A673 (cell line): Measurements from ENCODE around the gene SLC26A11. TPM values are rescaled to one million over a fixed set of nuclear protein-coding genes. Genes with fewer than 3 reads are reported as not detected.

Experiments used
- BruUV-seq: library from RNA; stranded (reverse); fragments of 400-500 nt; replicated peaks from 2 replicates; lab custom pipeline; 2021; lab: Mats Ljungman, UMichigan
- CTCF ChIA-PET: fragments of 300-600 bp; sonication (Branson Sonifier 250); formaldehyde crosslinking; loops from one replicate; lab custom pipeline; 2022; ENCODE audit warnings: antibody characterized with exemption; lab: Charles Lee
- POLR2A ChIA-PET: fragments of 300-600 bp; sonication (Branson Sonifier 250); formaldehyde crosslinking; loops from one replicate; lab custom pipeline; 2022; ENCODE audit warnings: antibody characterized with exemption; ENCODE audit not compliant: low non-redundant PET; lab: Charles Lee
- DNase-seq: peaks from one replicate; pipeline ENCODE4 v3.0.0-alpha.2; 2015; ENCODE audit warnings: low spot score
- H3K27ac ChIP-seq: fragments of 200-600 bp; sonication (generic); 2 replicates; pipeline ENCODE4 v1.5.1; 2016; ENCODE audit warnings: mixed run types, low read depth, mild to moderate bottlenecking, mixed read lengths, antibody characterized with exemption, low read length; ENCODE audit not compliant: poor library complexity, severe bottlenecking
- H3K27me3 ChIP-seq: fragments of 200-600 bp; sonication (generic); replicated peaks from 2 replicates; pipeline ENCODE4 v1.6.1; 2017; ENCODE audit warnings: mixed run types, low read depth, mild to moderate bottlenecking, mixed read lengths, antibody characterized with exemption, low read length; ENCODE audit not compliant: insufficient read depth, poor library complexity
- H3K36me3 ChIP-seq: fragments of 200-600 bp; sonication (generic); 2 replicates; pipeline ENCODE4 v1.6.1; 2016; ENCODE audit warnings: mixed run types, mild to moderate bottlenecking, mixed read lengths, antibody characterized with exemption, low read length; ENCODE audit not compliant: insufficient read depth, poor library complexity, severe bottlenecking
- H3K4me1 ChIP-seq: fragments of 200-600 bp; sonication (generic); 2 replicates; pipeline ENCODE4 v1.6.1; 2017; ENCODE audit warnings: mixed run types, mild to moderate bottlenecking, mixed read lengths, antibody characterized with exemption, low read length; ENCODE audit not compliant: insufficient read depth, poor library complexity, severe bottlenecking
- H3K4me3 ChIP-seq: fragments of 200-600 bp; sonication (generic); 2 replicates; pipeline ENCODE4 v1.5.1; 2016; ENCODE audit warnings: low read depth, mixed run types, mild to moderate bottlenecking, mixed read lengths, low read length; ENCODE audit not compliant: poor library complexity, severe bottlenecking
- H3K9me3 ChIP-seq: fragments of 200-600 bp; sonication (generic); 2 replicates; pipeline ENCODE4 v1.6.1; 2016; ENCODE audit warnings: mixed run types, low read depth, mild to moderate bottlenecking, mixed read lengths, antibody characterized with exemption, low read length; ENCODE audit not compliant: poor library complexity, severe bottlenecking
- CTCF ChIP-seq: fragments of 300-800, 200-600 bp; sonication (generic); conservative IDR thresholded peaks from 2 replicates; pipeline ENCODE4 v1.5.1; 2017; ENCODE audit warnings: low read depth, mild to moderate bottlenecking, antibody characterized with exemption, low read length, moderate library complexity, mixed read lengths
- EZH2 ChIP-seq: fragments of 200-600 bp; sonication (generic); IDR thresholded peaks from 2 replicates; pipeline ENCODE4 v1.6.1; 2017; ENCODE audit warnings: borderline replicate concordance, low read depth, mild to moderate bottlenecking, mixed read lengths, antibody characterized with exemption, low read length; ENCODE audit not compliant: poor library complexity, severe bottlenecking
- intact Hi-C: fragments of 100-400 bp; cut with micrococcal nuclease; formaldehyde crosslinking; loops from one replicate; pipeline ENCODE4 v1.10.0; 2022; ENCODE audit not compliant: unreplicated experiment
- total RNA-seq: library from RNA; stranded (reverse); gene quantifications from 2 replicates; pipeline ENCODE4 v1.2.3, GENCODE V29; 2021

The SLC26A11 gene
- total RNA-seq, 1 experiment from 2014 or later, result 23.5 TPM

- DNase-seq, result no peak
- BruUV-seq, result no TSS peak
- Histone ChIP-seq H3K9me3 (no peaks in the 10 kb centered on the region), H3K27me3 (no peaks in the 10 kb centered on the region), H3K4me3 (no peak overlapping the region), H3K4me1 (no peaks in the 10 kb centered on the region), H3K27ac (no peak overlapping the region), H3K36me3 (no peaks in the 10 kb centered on the region)
- TF ChIP-seq EZH2 (no peak), CTCF (no peak)
- CTCF ChIA-PET, result no interaction called here
- intact Hi-C loops, result no loop called here
- POLR2A ChIA-PET, result interaction anchor here (0.6 kb wide), 1 partner anchor 29 kb away, joined by 4 read pairs; no protein-coding TSS in a partner anchor
Measured at GRCh38 chr17:80173916-80174315, 46.3 kb upstream of the SLC26A11 start.

- Histone ChIP-seq H3K4me3 (no peak overlapping the region), H3K4me1 (no peaks in the 10 kb centered on the region), H3K36me3 (no peaks in the 10 kb centered on the region), H3K27ac (no peak overlapping the region), H3K9me3 (no peaks in the 10 kb centered on the region), H3K27me3 (no peaks in the 10 kb centered on the region)
- ChIA-PET CTCF (no interaction called here), POLR2A (no interaction called here)
- no TSS peak for BruUV-seq
- intact Hi-C loops, result no loop called here
- no peak for DNase-seq
- TF ChIP-seq CTCF, result no peak
- TF ChIP-seq EZH2, result no peak
Measured at GRCh38 chr17:80176757-80177156, 43.5 kb upstream of the SLC26A11 start.

GRCh38 chr17:80177986-80178595, 42.1 kb upstream of the SLC26A11 start:
- no TSS peak for BruUV-seq
- intact Hi-C loops, result no loop called here
- DNase-seq, result no peak
- Histone ChIP-seq H3K4me3 (no peak overlapping the region), H3K4me1 (no peaks in the 10 kb centered on the region), H3K9me3 (no peaks in the 10 kb centered on the region), H3K27me3 (no peaks in the 10 kb centered on the region), H3K36me3 (no peaks in the 10 kb centered on the region), H3K27ac (no peak overlapping the region)
- TF ChIP-seq CTCF (no peak), EZH2 (no peak)
- POLR2A ChIA-PET, result no interaction called here
- CTCF ChIA-PET, result no interaction called here
